ENCODE measurements around the gene ZNF428. TPM values are rescaled to one million over a fixed set of nuclear protein-coding genes. Genes with fewer than 3 reads are reported as not detected.

Gene ZNF428
- total and polyA plus RNA-seq, 2 of the 4 experiments (the other 2 are of a cell fraction), result 9.9 to 32.3 TPM

DNA sequence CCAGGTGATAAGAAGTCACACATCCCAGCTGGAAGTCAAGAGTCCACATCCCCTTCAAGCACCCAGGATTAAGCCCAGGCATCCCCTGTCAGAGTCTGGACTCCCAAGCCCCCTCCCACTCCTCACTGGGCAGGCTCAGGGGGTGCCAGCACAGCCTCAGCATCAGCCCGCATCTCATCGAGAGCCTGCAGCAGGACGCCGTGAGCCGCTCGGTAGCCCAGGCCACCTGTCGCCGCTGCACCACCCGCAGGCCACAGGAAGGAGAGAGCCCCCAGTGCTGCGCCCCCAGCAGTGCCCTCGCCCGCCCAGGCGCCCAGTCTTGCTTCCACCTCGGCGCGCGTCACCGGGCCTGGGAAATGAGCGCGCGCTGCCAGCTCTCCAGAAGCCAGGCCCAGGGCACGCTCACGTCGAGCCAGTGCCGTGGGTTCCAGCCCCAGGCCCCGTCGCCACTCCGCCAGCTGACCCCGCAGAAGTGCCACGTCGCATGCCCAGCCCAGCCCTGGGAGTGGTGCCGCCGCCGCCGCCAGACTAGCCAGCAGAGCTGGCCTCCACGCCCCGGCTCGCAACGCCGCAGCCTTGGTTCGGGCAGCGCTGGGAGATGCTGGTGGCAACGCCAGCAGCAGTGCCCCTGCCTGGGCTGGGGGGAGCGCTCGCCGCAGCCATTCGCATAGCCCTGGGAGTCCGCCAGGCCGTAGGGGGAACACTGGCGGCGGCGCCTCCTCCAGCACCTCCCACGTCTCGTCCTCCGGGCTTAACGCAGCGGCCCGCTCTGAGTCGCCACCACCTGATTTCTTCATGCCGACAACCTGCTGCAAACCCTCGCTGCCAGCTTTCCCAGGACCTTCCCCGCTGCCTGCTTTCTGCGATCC lies 27.3 kb downstream of the ZNF428 start:
- ChIA-PET CTCF (no interaction called here), POLR2A (ENCODE audit: unreplicated experiment) (no interaction called here)
- dilution Hi-C loops (cut with HindIII; ENCODE audit: low sequenced_read_pairs, unreplicated experiment) (no loop called here), intact Hi-C loops (cut with micrococcal nuclease) (no loop called here), in situ Hi-C loops (cut with MboI; ENCODE audit: low sequenced_read_pairs) (no loop called here)
- Histone ChIP-seq H3K56ac (ENCODE audit: extremely low read depth, insufficient read depth, low read length) (no peak overlapping the region), H3K4me2 (ENCODE audit: low read depth, low read length) (no peak overlapping the region), H3K9ac (ENCODE audit: low read depth, low read length) (no peak overlapping the region), H3K4me3 (ENCODE audit: insufficient read depth, low read depth, low read length) (no peak overlapping the region), H3K36me3 (ENCODE audit: control insufficient read depth, insufficient read depth, low read length) (peaks cover 43% of the 10 kb centered on the region), H3K14ac (replicated peaks; ENCODE audit: low read depth, low read length) (no peak overlapping the region), H4K20me1 (ENCODE audit: insufficient read depth, low read length) (peaks cover 10% of the 10 kb centered on the region), H3K4me1 (ENCODE audit: control insufficient read depth, insufficient read depth, low read length) (peaks cover 4% of the 10 kb centered on the region), H3K79me1 (ENCODE audit: low read depth in 1 of 2, low read length in 2 of 2) (peaks cover 25 to 63% of the 10 kb centered on the region in 2 experiments), H2AFZ (replicated peaks; ENCODE audit: low read length, poor library complexity) (no peak overlapping the region), H2BK120ac (ENCODE audit: low read depth, low read length) (no peak overlapping the region), H4K91ac (ENCODE audit: insufficient read depth, low read depth, low read length) (no peak overlapping the region), H3K27me3 (ENCODE audit: control insufficient read depth, insufficient read depth, low read length) (no peaks in the 10 kb centered on the region), H2BK5ac (ENCODE audit: low read depth, low read length, poor library complexity, severe bottlenecking) (no peak overlapping the region), H2AK9ac (replicated peaks; ENCODE audit: low read depth, low read length, poor library complexity) (no peak overlapping the region), H2AK5ac (ENCODE audit: low read depth, low read length) (no peak overlapping the region), H4K8ac (ENCODE audit: low read depth in 2 of 2, low read length in 2 of 2) (no peak overlapping the region), H3K27ac (ENCODE audit: insufficient read depth, low read length) (no peak overlapping the region), H3K4ac (ENCODE audit: low read depth, low read length) (no peak overlapping the region), H3K23ac (ENCODE audit: low read depth, low read length) (no peak overlapping the region), H3K18ac (ENCODE audit: low read depth, low read length) (no peak overlapping the region), H2BK15ac (ENCODE audit: low read depth, low read length) (no peak overlapping the region), H3K9me3 (ENCODE audit: control insufficient read depth, insufficient read depth, low read length) (no peaks in the 10 kb centered on the region), H2BK20ac (ENCODE audit: low read depth, low read length) (no peak overlapping the region), H4K5ac (ENCODE audit: low read depth, low read length) (no peak overlapping the region), H3K9me1 (ENCODE audit: insufficient read depth, low read length) (no peaks in the 10 kb centered on the region)
- DNase-seq, result no peak
- no TSS peak for BruUV-seq (replicated peaks)
- no peak for TF ChIP-seq NFE2L2 (IDR thresholded peaks at IDR 0.05; ENCODE audit: low read depth, low read length)
- TF ChIP-seq MXI1 (IDR thresholded peaks at IDR 0.05; ENCODE audit: borderline replicate concordance, low read depth, low read length), result no peak
- WGBS, 2 experiments (ENCODE audit: extremely low coverage in 2 of 2, insufficient read length in 1 of 2), result 96% methylated on average over 30 of the region's 63 CpGs; no CpG with 5 or more reads in 1 of the 2 experiments
- no peak for ATAC-seq (ENCODE audit: low read depth)

Data from IMR-90 (cell line).